ENCODE measurements around the gene GRIK2. TPM values are rescaled to one million over a fixed set of nuclear protein-coding genes. Genes with fewer than 3 reads are reported as not detected.

GRIK2 gene
- total RNA-seq, 3 donors from 2014 or later, result 1.1 to 3.7 TPM; not detected in 1

GRCh38 chr6:101705866-101706265 is 312.4 kb downstream of the GRIK2 start:
- no peak overlapping the region for H3K4me3 ChIP-seq
- no peaks in the 10 kb centered on the region for H3K27me3 ChIP-seq
- intact Hi-C loops (cut with DNase I; ENCODE audit: low total_unique reads), result no loop called here
- TF ChIP-seq POLR2AphosphoS5 (IDR thresholded peaks at IDR 0.05) (no peak), CTCF (IDR thresholded peaks at IDR 0.05) (no peak), POLR2A (IDR thresholded peaks at IDR 0.05) (no peak)
- DNase-seq (ENCODE audit: low spot score in 2 of 2), result no peak
- no peaks in the 10 kb centered on the region for H3K9me3 ChIP-seq
- no peak overlapping the region for H3K27ac ChIP-seq
- no peaks in the 10 kb centered on the region for H3K4me1 ChIP-seq
- H3K36me3 ChIP-seq, result no peaks in the 10 kb centered on the region

- no peaks in the 10 kb centered on the region for H3K9me3 ChIP-seq
- DNase-seq (ENCODE audit: low spot score in 2 of 2), result no peak
- H3K4me3 ChIP-seq, result no peak overlapping the region
- H3K27ac ChIP-seq, result no peak overlapping the region
- intact Hi-C loops (cut with DNase I; ENCODE audit: low total_unique reads), result no loop called here
- no peaks in the 10 kb centered on the region for H3K4me1 ChIP-seq
- no peaks in the 10 kb centered on the region for H3K27me3 ChIP-seq
- TF ChIP-seq POLR2A (IDR thresholded peaks at IDR 0.05), result no peak
- no peak for TF ChIP-seq CTCF (IDR thresholded peaks at IDR 0.05)
- no peak for TF ChIP-seq POLR2AphosphoS5 (IDR thresholded peaks at IDR 0.05)
- H3K36me3 ChIP-seq, result no peaks in the 10 kb centered on the region
Observed at GRCh38 chr6:101706576-101706975, 313.1 kb downstream of the GRIK2 start.

DNA sequence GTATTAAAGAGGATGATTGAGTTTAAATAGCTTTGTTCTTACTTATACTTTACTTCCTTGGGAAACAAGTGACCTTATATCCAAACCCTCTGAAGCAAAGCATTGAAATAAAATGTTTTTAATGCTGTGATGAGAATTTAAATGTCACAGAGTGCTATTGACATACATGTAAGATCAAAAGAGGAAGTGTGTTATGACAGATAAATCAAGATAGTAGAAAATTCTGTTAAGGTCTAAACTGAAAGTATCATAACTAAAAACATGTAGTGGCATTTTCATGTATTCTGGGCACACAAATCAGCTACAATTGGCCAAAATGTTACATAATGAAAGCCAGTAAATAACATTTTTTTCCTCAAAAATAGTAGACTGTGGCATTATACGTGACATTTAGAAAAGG is 318.0 kb downstream of the GRIK2 start:
- Histone ChIP-seq H3K4me1 (no peaks in the 10 kb centered on the region), H3K4me3 (no peak overlapping the region), H3K9me3 (no peaks in the 10 kb centered on the region), H3K27ac (no peak overlapping the region), H3K27me3 (no peaks in the 10 kb centered on the region), H3K36me3 (no peaks in the 10 kb centered on the region)
- intact Hi-C loops (cut with DNase I; ENCODE audit: low total_unique reads), result no loop called here
- TF ChIP-seq CTCF (IDR thresholded peaks at IDR 0.05), result no peak
- TF ChIP-seq POLR2AphosphoS5 (IDR thresholded peaks at IDR 0.05), result no peak
- no peak for TF ChIP-seq POLR2A (IDR thresholded peaks at IDR 0.05)
- DNase-seq (ENCODE audit: low spot score in 2 of 2), result no peak

- H3K27me3 ChIP-seq, result no peaks in the 10 kb centered on the region
- no peak for DNase-seq (ENCODE audit: low spot score in 2 of 2)
- intact Hi-C loops (cut with DNase I; ENCODE audit: low total_unique reads), result no loop called here
- H3K4me3 ChIP-seq, result no peak overlapping the region
- no peaks in the 10 kb centered on the region for H3K9me3 ChIP-seq
- H3K36me3 ChIP-seq, result no peaks in the 10 kb centered on the region
- no peaks in the 10 kb centered on the region for H3K4me1 ChIP-seq
- TF ChIP-seq CTCF (IDR thresholded peaks at IDR 0.05) (no peak), POLR2A (IDR thresholded peaks at IDR 0.05) (no peak), POLR2AphosphoS5 (IDR thresholded peaks at IDR 0.05) (no peak)
- H3K27ac ChIP-seq, result no peak overlapping the region
Observed at GRCh38 chr6:101716387-101716786, 322.9 kb downstream of the GRIK2 start.

GRCh38 chr6:101716810-101717209 is 323.3 kb downstream of the GRIK2 start:
- Histone ChIP-seq H3K27ac (no peak overlapping the region), H3K4me1 (no peaks in the 10 kb centered on the region), H3K36me3 (no peaks in the 10 kb centered on the region), H3K27me3 (no peaks in the 10 kb centered on the region), H3K4me3 (no peak overlapping the region), H3K9me3 (no peaks in the 10 kb centered on the region)
- TF ChIP-seq CTCF (IDR thresholded peaks at IDR 0.05) (no peak), POLR2A (IDR thresholded peaks at IDR 0.05) (no peak), POLR2AphosphoS5 (IDR thresholded peaks at IDR 0.05) (no peak)
- intact Hi-C loops (cut with DNase I; ENCODE audit: low total_unique reads), result no loop called here
- no peak for DNase-seq (ENCODE audit: low spot score in 2 of 2)
